A549 (cell line): ENCODE measurements around the gene TAF1L. TPM values are rescaled to one million over a fixed set of nuclear protein-coding genes. Genes with fewer than 3 reads are reported as not detected.
"Not testable (repeated sequence)": the region's sequence is repeated elsewhere in the genome, so short reads cannot be mapped to it uniquely, and the experiment has no call there.

Source experiments
- ATAC-seq, 2 experiments: fragments of 200-7000 bp in 1 of 2; fragments of >200 bp in 1 of 2; cut with Nextera tagmentation in 1 of 2; cut with Tn5 transposase in 1 of 2; 3 replicates each; pipeline versions ENCODE4 v1.8.0 to v1.9.1; 2018 to 2020; ENCODE audit warnings: mild to moderate bottlenecking in 1 of 2, moderate library complexity in 1 of 2
- CTCF ChIA-PET: fragments of 300-600 bp; sonication (Branson Sonifier 250); formaldehyde crosslinking; extraction: SDS; loops from one replicate; lab custom pipeline; 2021; ENCODE audit warnings: antibody characterized with exemption, inconsistent platforms; lab: Yijun Ruan, JAX
- POLR2A ChIA-PET: fragments of 350-600 bp; formaldehyde crosslinking; extraction: SDS; loops from one replicate; lab custom pipeline; 2021; ENCODE audit warnings: antibody characterized with exemption, inconsistent platforms; lab: Yijun Ruan, JAX
- DNase-seq, 2 experiments: peaks; one replicate each; pipeline versions ENCODE4 v3.0.0 to v3.0.0-alpha.2; 2011 to 2016; ENCODE audit warnings: low read depth in 1 of 2, low spot score in 1 of 2
- FAIRE-seq: peaks from 2 replicates; lab custom pipeline; 2011; peaks lifted over from hg19 to GRCh38; lab: Jason Lieb, UNC
- H3K27ac ChIP-seq, 2 experiments: fragments of >200 bp; sonication (Bioruptor Twin); formaldehyde crosslinking; 3 replicates each; pipeline ENCODE4 v1.5.1; 2016 to 2017
- H3K4me1 ChIP-seq: fragments of >200 bp; sonication (Bioruptor Twin); formaldehyde crosslinking; 3 replicates; pipeline ENCODE4 v1.6.1; 2016
- H3K4me2 ChIP-seq: fragments of >200 bp; sonication (Bioruptor Twin); formaldehyde crosslinking; 3 replicates; pipeline ENCODE4 v1.6.1; 2016
- H3K4me3 ChIP-seq: fragments of >200 bp; sonication (Bioruptor Twin); formaldehyde crosslinking; 3 replicates; pipeline ENCODE4 v1.5.1; 2016
- H3K9me3 ChIP-seq: fragments of >200 bp; sonication (Bioruptor Twin); formaldehyde crosslinking; 3 replicates; pipeline ENCODE4 v1.6.1; 2016
- ATOH8 ChIP-seq: fragments of 250-450 bp; sonication (Bioruptor Pico); IDR thresholded peaks from 2 replicates; pipeline ENCODE4 v1.5.0; 2020; ENCODE audit warnings: low read depth, mild to moderate bottlenecking, moderate library complexity
- CBX2 ChIP-seq: fragments of 200-600 bp; sonication (generic); IDR thresholded peaks from 2 replicates; pipeline ENCODE4 v1.6.1; 2016; ENCODE audit warnings: low read depth, mild to moderate bottlenecking, borderline replicate concordance
- CBX8 ChIP-seq: fragments of 200-600 bp; sonication (generic); IDR thresholded peaks from 2 replicates; pipeline ENCODE4 v1.6.1; 2016
- E2F6 ChIP-seq: IDR thresholded peaks from 2 replicates; pipeline ENCODE4 v1.6.1; 2012; ENCODE audit warnings: low read depth, borderline replicate concordance
- HES2 ChIP-seq: fragments of >200 bp; sonication (Bioruptor Twin); formaldehyde crosslinking; IDR thresholded peaks from 2 replicates; pipeline ENCODE4 v1.6.1; 2016
- HMGXB4 ChIP-seq: fragments of 250-450 bp; sonication (Bioruptor Pico); IDR thresholded peaks from 2 replicates; pipeline ENCODE4 v1.5.0; 2021; ENCODE audit warnings: mild to moderate bottlenecking, moderate library complexity, borderline replicate concordance
- HOXA7 ChIP-seq: fragments of 250-450 bp; sonication (Bioruptor Pico); IDR thresholded peaks from 2 replicates; pipeline ENCODE4 v1.5.0; 2020; ENCODE audit warnings: mild to moderate bottlenecking, moderate library complexity
- MAFK ChIP-seq: fragments of 450-650 bp; IDR thresholded peaks from 2 replicates; pipeline ENCODE4 v1.6.1; 2014; ENCODE audit not compliant: partially characterized antibody
- MYC ChIP-seq: IDR thresholded peaks from 2 replicates; pipeline ENCODE4 v1.6.1; 2012; ENCODE audit warnings: mild to moderate bottlenecking, inconsistent platforms, low read length, improper control_type of control experiment, borderline replicate concordance
- NFE2L2 ChIP-seq: fragments of 150-350 bp; conservative IDR thresholded peaks from 2 replicates; pipeline ENCODE4 v1.6.1; 2014; ENCODE audit warnings: low read length
- NR3C1 ChIP-seq: fragments of >200 bp; sonication (Bioruptor Twin); formaldehyde crosslinking; IDR thresholded peaks from 3 replicates; pipeline ENCODE4 v1.6.1; 2017
- RAD21 ChIP-seq, 2 experiments: fragments of >200 bp in 1 of 2; sonication (Bioruptor Twin) in 1 of 2; formaldehyde crosslinking in 1 of 2; IDR thresholded peaks in 1 of 2; conservative IDR thresholded peaks in 1 of 2; 2 replicates in 1 of 2; 3 replicates in 1 of 2; pipeline ENCODE4 v1.6.1; 2012 to 2018; ENCODE audit warnings: inconsistent platforms in 1 of 2
- RARB ChIP-seq: fragments of 250-450 bp; sonication (Bioruptor Pico); IDR thresholded peaks from 2 replicates; pipeline ENCODE4 v1.8.0; 2021; ENCODE audit warnings: mild to moderate bottlenecking, moderate library complexity
- RCOR1 ChIP-seq: fragments of 150-350 bp; IDR thresholded peaks from 2 replicates; pipeline ENCODE4 v1.6.1; 2014; ENCODE audit warnings: antibody characterized with exemption, low read length, low read depth
- REST ChIP-seq: fragments of 200-600 bp; sonication (generic); IDR thresholded peaks from 2 replicates; pipeline ENCODE4 v1.6.1; 2016; ENCODE audit warnings: antibody characterized with exemption, mild to moderate bottlenecking, moderate library complexity
- SMC3 ChIP-seq: fragments of >200 bp; sonication (Bioruptor Twin); formaldehyde crosslinking; IDR thresholded peaks from 3 replicates; pipeline ENCODE4 v1.6.1; 2018; ENCODE audit warnings: inconsistent platforms
- ZSCAN20 ChIP-seq: fragments of 250-450 bp; sonication (Bioruptor Pico); IDR thresholded peaks from 2 replicates; pipeline ENCODE4 v1.8.0; 2022; ENCODE audit warnings: mild to moderate bottlenecking, moderate library complexity
- WGBS: methylation state at CpG from one replicate; pipeline ENCODE4 v1.1.6; 2017; ENCODE audit errors: missing lambda C conversion rate; 5-methylcytosine and 5-hydroxymethylcytosine counted together
- polyA plus RNA-seq, 4 experiments: library from polyadenylated mRNA; depleted of rRNA in 3 of 4; stranded (reverse); fragments of >200 nt; fragmentation: RNase III in 1 of 4; extraction: RNeasy Plus Mini Kit Qiagen cat#74134 plus additional on column Dnase treatment in 1 of 4; gene quantifications; 2 replicates in 3 of 4; 3 replicates in 1 of 4; pipeline ENCODE4 v1.2.3, GENCODE V29; 2011 to 2017

Gene TAF1L
- polyA plus RNA-seq, 2 of the 4 experiments (the other 2 are of a cell fraction), result 0.03 TPM; not detected in 1

GRCh38 chr9:32644698-32645097 lies 9.2 kb upstream of the TAF1L start:
- Histone ChIP-seq H3K27ac (peak overlapping the region; percentile 17 to 44; a peak in 3 of 6 replicates), H3K4me2 (no peak overlapping the region), H3K9me3 (no peaks in the 10 kb centered on the region), H3K4me1 (no peaks in the 10 kb centered on the region), H3K4me3 (no peak overlapping the region)
- TF ChIP-seq RARB (CRISPR knock-in tag) (no peak), NFE2L2 (no peak), MAFK (peak; percentile 91)
- 5% methylated on average over 2 of the region's 2 CpGs for WGBS
- DNase-seq, result peak in 1 of 2 experiments; percentile 65
- ChIA-PET CTCF (interaction anchor here (0.6 to 2.3 kb wide), 4 partner anchors 56 to 323 kb away, joined by 3 to 9 read pairs (median 3); no protein-coding TSS in a partner anchor), POLR2A (interaction anchor here (0.6 to 1.2 kb wide), 2 partner anchors 21 to 327 kb away, joined by 4 to 6 read pairs; no protein-coding TSS in a partner anchor)
- ATAC-seq, result peak; percentile 79 to 81
- no peak for FAIRE-seq

- H3K4me2 ChIP-seq, DNase-seq, FAIRE-seq, H3K4me3 ChIP-seq, ATAC-seq, H3K4me1 ChIP-seq, H3K9me3 ChIP-seq, POLR2A ChIA-PET, CTCF ChIA-PET, H3K27ac ChIP-seq: not testable (repeated sequence)
- whole genome bisulfite sequencing, result 30% methylated on average over 5 of the region's 5 CpGs
These were observed 2.3 kb downstream of the TAF1L start for GRCh38 chr9:32633151-32633550.

- no peak overlapping the region for H3K4me3 ChIP-seq
- 48% methylated on average over 9 of the region's 9 CpGs for WGBS
- no peak for TF ChIP-seq RCOR1
- no peak for TF ChIP-seq HES2
- TF ChIP-seq ATOH8 (CRISPR knock-in tag), result no peak
- TF ChIP-seq E2F6, result no peak
- TF ChIP-seq NR3C1, result no peak
- TF ChIP-seq MYC, result no peak
- no peak for TF ChIP-seq ZSCAN20 (CRISPR knock-in tag)
- no peak for TF ChIP-seq REST
- no peak for TF ChIP-seq HMGXB4 (CRISPR knock-in tag)
- TF ChIP-seq RAD21 (conservative IDR thresholded peaks at IDR 0.05 in 1 of 2, IDR thresholded peaks at IDR 0.05 in 1 of 2), result no peak
- no peak for TF ChIP-seq CBX2
- TF ChIP-seq SMC3, result no peak
- no peak for TF ChIP-seq HOXA7 (CRISPR knock-in tag)
- TF ChIP-seq CBX8, result no peak
- TF ChIP-seq, all 56 proteins: peak for 0
- no peaks in the 10 kb centered on the region for H3K9me3 ChIP-seq
- H3K4me1 ChIP-seq, result peaks cover 9% of the 10 kb centered on the region; the same call in 2 of the 3 replicates
- FAIRE-seq, result no peak
- DNase-seq, result no peak
- H3K4me2 ChIP-seq, result no peak overlapping the region
- no peak for ATAC-seq
- ChIA-PET CTCF (no interaction called here), POLR2A (no interaction called here)
- H3K27ac ChIP-seq, result no peak overlapping the region
These were observed 3.5 kb downstream of the TAF1L start for GRCh38 chr9:32631991-32632390.
